Measurements from ENCODE around the gene TSPAN9.
A peak's percentile ranks its signal among the peaks of the same experiment; 100 is the strongest.

The TSPAN9 gene

GRCh38 chr12:3257411-3257810 is 180.2 kb downstream of the TSPAN9 start:
- no peak for DNase-seq

- DNase-seq: no peak
Measured at GRCh38 chr12:3259973-3260372, 182.8 kb downstream of the TSPAN9 start.

- DNase-seq: no peak
Measured at GRCh38 chr12:3261782-3262359, 184.7 kb downstream of the TSPAN9 start.

- no peak for DNase-seq
Measured at GRCh38 chr12:3262470-3262869, 185.3 kb downstream of the TSPAN9 start.

DNA sequence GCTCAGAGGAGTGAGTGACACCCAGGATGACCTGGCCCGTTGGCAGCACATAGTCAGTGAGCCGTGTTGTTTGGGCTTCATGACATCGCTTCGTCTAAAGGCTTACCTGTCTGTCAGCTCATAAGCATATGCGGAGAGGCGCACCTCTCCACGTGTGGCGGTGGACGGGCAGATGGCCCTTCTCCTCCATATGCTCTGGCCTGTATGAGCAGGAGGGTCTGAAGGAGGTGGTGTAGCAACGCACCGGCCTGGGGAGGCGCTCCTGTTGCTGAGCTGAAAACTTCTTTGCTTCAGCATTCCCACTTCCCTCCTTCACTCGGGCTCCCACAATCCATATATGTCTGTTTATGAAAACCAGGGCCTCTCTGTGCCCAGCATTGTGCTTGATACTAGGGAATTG is 186.1 kb downstream of the TSPAN9 start:
- DNase-seq: no peak

DNA sequence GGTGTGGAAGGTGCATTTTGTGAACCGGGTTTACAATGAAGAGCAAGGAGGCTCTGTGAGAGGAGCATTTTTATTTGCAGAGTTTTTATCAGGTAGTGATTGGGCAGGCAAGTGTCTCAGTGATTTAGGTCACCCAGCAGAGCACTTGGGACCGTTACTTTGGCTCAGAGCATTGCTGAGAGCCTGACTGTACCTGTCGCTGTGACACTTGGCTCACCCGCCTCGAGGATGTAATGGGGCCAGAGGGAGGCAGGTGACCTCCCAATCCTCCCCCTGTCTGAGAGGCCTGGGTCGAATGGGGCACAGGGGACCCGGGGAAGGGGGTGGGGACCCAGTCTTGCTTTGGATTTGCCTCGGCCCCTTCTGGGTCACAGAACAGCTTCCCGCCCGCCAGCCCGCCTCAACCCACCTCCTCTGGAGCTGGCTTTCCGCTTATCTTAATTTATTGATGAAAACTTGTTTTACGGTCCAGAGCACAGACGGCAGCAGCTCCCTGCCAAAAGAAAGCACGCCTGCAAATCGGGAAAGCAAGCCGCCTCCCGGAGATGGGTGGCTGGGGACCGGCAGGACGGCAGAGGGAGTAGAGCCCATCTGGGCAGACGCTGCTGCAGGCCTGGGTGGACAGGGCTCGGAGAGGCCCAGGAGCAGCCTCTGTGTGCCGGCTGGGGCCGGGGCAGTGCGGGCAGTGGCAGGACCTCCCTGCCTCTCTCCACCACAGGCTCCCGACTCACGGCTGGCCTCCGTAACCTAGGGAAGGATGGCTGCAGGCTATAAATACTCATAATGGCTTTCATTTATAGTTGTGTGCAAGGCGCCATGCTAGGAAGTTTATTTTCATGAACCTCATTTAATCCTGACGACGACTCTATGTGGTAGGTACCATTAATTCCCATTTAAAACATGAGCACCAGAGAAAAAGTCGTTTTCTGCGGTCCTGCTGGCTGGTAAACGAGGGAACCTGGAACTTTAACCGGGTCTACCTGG is 187.1 kb downstream of the TSPAN9 start:
- no peak for DNase-seq

DNA sequence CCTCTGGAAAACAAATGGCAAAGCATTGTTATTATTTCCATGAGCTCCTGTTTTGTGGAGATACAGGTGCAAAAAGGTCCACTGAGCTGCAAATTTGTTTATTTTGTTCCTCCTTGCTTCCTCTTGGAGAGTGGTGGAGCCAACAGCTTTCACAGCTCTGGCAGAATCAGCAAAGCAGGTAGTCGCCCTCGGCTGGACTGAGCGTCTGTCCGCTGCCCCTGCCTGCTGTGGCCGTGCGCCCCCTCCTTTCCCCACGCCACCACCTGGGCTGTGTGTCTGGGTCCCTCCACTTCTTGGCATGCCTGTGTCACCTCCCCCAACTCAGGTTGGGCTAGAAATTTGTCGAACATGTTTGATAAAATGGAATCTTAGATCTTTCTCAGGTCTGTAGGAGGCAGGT is 188.2 kb downstream of the TSPAN9 start:
- no peak for DNase-seq

DNA sequence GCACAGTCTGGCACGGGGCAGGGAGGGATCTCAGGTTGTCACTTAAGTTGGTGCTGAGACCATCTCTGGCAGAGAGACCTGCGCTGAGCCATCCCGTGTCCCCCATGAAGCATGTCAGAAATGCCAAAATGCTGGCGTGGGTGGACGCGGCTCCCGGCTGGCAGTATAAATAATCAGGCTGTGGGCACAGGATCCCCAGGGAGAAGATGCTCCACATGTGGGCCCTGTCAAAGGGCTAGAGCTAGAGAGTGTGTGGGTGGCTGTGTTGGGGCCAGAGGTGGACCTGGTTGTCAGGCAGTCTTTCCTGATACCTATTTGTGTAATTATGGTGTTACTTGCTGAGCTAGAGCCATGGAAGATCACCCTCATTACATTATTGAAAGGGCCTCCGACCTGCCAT is 189.5 kb downstream of the TSPAN9 start:
- no peak for DNase-seq

- no peak for DNase-seq
Measured at GRCh38 chr12:3267690-3268089, 190.5 kb downstream of the TSPAN9 start.

GRCh38 chr12:3269594-3269993 is 192.4 kb downstream of the TSPAN9 start:
- DNase-seq: no peak

GRCh38 chr12:3271146-3271545 is 194.0 kb downstream of the TSPAN9 start:
- DNase-seq: no peak

DNA sequence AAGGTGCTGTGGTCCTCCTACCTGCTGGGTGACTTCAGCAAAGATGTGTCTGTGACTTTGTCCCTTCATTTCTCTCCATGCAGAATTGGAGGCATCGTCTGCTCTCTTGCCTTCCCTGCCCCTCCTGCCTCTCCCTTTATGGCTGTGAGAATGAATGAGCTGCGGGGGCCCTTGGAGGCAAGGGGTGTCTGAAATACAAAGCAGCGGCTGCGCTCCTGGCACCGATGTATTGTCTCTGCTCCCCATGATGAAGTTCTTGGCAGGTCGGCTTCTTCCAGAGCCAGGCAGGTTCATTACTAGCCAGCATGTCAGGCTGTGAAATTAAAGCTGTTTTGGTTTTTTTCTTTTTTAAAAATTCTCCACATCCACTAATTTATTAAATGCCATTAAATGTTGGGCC is 194.5 kb downstream of the TSPAN9 start:
- no peak for DNase-seq

- DNase-seq: no peak
Measured at GRCh38 chr12:3272958-3273357, 195.8 kb downstream of the TSPAN9 start.

DNA sequence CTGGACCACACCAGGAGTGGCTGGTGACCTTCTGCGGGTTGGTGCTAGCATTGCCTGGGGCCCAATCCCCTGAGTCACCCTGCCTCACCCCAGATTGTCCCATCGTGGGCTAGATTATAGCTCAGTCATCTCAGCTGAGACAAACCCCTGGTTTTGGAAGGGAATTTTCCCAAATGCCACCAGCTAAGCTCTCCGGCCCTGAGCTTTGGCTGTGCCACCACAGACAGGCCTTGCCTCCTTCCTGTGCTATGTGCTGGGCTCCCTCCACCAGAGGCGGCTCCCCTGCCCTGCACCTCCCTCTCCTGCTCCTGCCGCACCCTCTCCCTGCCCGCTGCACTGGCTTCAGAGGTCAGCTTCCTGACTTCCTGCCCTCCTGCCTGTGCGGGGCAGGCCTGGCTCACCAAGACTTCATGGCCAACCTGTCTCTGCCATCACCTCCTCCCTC is 196.3 kb downstream of the TSPAN9 start:
- DNase-seq: no peak

DNA sequence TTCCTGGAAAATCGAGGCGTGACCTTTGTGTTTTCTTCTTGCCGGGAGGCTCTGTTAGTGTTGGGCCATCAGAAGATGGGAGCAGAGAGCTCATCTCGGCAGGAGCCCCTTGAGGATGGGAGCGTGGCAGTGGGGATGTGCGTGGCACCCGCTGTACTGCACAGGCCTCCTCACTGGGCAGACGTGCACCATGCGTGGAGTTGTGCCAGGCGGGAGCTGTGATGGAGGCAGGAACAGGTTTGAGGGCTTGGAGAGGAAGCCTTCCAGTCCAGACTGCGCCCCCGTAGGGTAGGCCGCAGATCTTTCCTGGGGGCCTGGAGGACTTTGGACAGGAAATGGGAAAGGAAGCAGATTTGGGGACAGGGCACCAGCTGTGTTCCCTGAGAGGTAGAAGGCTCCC is 197.5 kb downstream of the TSPAN9 start:
- DNase-seq: no peak

DNA sequence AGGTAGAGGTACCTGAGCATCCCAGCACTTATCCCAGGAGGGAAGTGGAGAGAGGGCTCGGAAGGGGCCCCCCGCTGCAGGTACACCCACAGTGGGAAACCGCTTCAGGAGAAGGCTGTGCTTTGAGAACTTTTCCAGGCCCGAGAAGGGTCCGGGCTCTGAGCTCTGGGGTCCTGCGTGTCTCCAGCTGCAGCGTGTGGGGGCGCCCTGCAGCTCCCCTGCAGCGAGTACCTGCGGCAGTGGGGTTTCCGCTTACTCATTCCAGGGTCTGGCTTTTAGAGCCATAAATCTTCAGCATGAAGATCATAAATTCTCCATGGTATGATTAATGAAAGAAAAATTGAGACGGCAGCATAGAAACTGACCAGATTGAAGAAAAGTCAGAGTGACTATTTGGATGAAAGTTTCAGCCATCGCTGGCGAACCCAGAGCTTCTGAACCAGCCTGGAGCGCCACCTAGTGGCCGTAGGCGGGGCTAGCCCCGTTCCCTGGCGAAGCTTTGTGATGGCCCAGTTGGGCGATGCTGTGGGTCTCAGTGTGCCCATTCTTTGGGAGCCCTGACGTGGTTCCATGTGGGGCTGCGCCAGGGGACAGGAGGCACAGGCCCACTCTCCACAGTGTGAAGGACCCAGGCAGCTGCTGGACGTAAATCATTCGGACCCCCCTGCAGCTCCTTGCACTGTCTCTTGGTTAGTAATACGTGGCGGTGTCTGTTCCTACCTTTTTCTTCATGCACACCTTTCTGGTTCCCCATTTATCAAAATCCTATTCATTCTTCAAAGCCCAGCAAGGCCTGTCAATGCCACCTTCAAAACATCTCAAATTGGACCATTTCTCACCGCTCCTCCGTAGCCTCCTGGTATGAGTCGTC is 198.2 kb downstream of the TSPAN9 start:
- peak in 1 of 2 experiments; percentile 21 for DNase-seq

- no peak for DNase-seq
Measured at GRCh38 chr12:3276226-3276625, 199.0 kb downstream of the TSPAN9 start.

DNA sequence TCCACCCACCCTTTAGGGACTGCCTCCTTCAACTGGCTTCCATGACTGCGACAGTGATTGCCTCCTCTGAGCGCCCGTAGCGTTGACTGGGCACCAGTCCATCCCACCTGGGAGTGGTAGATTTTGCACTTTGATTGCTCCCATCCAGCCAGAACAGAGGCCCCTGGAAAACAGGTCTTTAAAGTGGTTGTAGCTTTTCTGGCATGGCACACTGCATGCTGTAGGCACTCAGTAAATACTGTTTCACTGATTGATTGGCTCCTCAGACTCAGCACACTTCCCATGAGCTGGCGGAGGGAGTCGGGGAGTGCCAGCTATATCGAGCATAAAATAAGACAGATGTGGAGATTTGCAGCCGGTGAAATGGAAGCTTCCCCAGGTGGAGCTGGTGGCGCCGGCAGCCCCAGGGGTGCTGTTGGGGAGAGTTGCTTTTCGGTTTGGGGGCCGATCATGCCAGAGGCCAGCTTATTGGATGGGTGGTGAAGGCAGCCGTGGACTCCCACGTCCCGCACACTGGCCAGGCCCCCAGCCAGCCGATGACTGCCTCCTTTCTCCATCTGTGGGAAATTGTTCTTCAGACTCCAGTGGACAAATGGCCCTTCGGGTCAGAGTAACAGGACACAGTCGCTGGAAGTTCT is 200.2 kb downstream of the TSPAN9 start:
- no peak for DNase-seq

- no peak for DNase-seq
Measured at GRCh38 chr12:3278681-3279414, 201.7 kb downstream of the TSPAN9 start.

DNA sequence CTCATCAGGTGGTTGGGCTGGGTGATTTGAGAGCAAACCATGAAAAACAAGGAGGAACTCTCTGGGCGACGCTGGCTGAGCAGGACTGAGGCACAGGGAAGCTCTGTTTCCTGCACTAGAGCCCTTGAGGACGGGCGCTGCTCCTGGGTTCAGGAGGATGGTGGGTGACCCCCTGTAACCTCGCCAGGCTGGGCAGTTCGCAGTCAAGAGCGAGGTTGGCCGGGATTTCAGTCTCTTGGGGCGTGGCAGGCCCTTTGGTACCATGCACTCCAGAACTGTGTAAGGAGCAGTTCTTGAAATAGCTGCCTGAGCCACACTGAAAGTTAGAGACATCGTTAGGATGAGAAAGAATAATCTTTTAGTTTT is 202.2 kb downstream of the TSPAN9 start:
- no peak for DNase-seq

DNA sequence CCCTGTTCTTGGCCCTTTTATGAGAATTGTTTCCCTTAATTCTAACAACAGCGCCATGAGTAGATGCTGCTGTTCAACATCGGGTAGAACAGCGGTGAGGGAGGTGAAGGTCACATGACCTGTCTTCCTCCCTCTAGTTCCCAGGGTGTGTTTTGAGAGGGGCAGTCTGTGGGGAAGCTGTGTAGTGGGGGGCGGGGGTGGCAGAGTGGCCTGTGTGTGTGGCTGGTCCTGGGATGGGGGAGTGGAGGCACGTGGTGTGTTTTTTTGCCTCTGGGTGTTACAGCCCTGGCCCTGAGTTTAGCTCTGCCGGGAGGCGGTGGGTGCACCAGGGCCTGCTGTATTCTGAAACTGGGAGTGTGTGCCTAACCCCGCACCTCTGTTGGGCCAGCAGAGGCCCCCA is 202.7 kb downstream of the TSPAN9 start:
- DNase-seq: no peak

DNA sequence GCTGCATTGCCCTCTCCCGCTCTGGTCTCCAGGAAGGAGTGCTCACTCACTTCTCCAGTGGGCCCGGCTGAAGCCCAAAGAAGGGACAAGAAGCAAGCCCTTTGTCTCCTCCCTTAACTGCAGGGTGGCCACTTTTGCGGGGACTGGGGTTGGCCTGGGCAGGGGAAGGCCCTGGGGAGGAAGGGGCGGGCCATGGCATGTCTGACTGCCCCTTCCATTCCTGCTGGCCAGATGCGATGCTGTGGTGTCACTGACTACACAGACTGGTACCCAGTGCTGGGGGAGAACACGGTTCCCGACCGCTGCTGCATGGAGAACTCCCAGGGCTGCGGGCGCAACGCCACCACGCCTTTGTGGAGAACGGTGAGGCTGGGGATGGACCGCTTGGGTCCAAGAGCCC is 203.8 kb downstream of the TSPAN9 start:
- no peak for DNase-seq

All from SHP77 (cell line).